Suprapubic skin (tissue), 3 donors: ENCODE data around the gene TMEM235.

ENCODE experiments used
- POLR2A ChIP-seq, 2 donors: fragments of 450-650 bp; IDR thresholded peaks; one replicate each; pipeline ENCODE4 v1.6.1; 2017; ENCODE audit warnings: antibody characterized with exemption in 2 of 2, mild to moderate bottlenecking in 2 of 2, moderate library complexity in 2 of 2
- TF ChIP-seq, protein P1 (sequence below), 2 donors: fragments of 200-600 bp in 1 of 2; fragments of 450-650 bp in 1 of 2; sonication (generic) in 1 of 2; IDR thresholded peaks; one replicate each; pipeline ENCODE4 v1.5.1; 2016 to 2019; ENCODE audit warnings: antibody characterized with exemption in 2 of 2, mild to moderate bottlenecking in 1 of 2, moderate library complexity in 1 of 2

DNA sequence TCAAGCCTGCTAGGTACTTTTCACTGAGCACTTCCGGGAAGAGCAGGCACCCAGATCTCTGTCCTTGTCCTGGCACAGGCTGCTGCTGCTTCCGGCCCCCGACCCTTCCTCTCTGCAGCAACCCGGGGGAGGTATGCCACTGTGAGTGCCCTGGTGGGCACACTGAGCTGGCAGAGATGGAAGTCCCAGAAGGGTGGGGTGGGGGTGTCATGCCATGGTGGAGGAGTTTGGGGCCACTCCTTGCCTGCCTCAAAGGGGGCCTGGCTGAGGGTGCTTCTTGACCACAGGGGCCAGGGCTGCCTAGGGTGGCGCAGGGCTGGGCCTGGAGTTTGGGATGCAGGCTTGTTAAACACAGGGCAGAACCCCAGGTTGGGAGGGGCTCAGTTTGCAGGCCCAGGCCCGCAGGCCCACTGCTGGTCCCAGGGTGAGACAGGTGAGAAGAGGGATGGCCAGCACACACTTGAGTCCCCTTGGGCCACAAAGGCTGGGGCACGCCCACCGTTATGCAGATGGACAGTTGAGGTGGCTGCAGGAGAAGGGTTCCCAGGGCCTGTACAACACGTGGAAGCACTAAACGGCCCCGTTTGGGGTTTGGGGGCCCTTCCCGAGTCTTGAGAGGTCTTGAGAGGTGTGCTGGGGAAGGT is 8.7 kb downstream of the TMEM235 start:
- TF ChIP-seq POLR2A (IDR thresholded peaks at IDR 0.05) = no peak
- TF ChIP-seq, protein P1, sequence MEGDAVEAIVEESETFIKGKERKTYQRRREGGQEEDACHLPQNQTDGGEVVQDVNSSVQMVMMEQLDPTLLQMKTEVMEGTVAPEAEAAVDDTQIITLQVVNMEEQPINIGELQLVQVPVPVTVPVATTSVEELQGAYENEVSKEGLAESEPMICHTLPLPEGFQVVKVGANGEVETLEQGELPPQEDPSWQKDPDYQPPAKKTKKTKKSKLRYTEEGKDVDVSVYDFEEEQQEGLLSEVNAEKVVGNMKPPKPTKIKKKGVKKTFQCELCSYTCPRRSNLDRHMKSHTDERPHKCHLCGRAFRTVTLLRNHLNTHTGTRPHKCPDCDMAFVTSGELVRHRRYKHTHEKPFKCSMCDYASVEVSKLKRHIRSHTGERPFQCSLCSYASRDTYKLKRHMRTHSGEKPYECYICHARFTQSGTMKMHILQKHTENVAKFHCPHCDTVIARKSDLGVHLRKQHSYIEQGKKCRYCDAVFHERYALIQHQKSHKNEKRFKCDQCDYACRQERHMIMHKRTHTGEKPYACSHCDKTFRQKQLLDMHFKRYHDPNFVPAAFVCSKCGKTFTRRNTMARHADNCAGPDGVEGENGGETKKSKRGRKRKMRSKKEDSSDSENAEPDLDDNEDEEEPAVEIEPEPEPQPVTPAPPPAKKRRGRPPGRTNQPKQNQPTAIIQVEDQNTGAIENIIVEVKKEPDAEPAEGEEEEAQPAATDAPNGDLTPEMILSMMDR (IDR thresholded peaks at IDR 0.05) = no peak
